Keratinocyte (primary cell): Measurements from ENCODE around the gene MOB3B. TPM values are rescaled to one million over a fixed set of nuclear protein-coding genes. Genes with fewer than 3 reads are reported as not detected.

ENCODE experiments used
- DNase-seq: peaks from one replicate; pipeline ENCODE4 v3.0.0-alpha.2; 2011; ENCODE audit warnings: low read depth, missing footprints, low spot score
- FAIRE-seq: peaks from 2 replicates; lab custom pipeline; 2011; peaks lifted over from hg19 to GRCh38; lab: Jason Lieb, UNC
- H2AFZ ChIP-seq: 2 replicates; pipeline ENCODE4 v1.6.0; 2012; ENCODE audit warnings: low read length, control low read depth, inconsistent platforms; ENCODE audit not compliant: control insufficient read depth
- H3K27ac ChIP-seq: 2 replicates; pipeline ENCODE4 v1.5.1; 2011; ENCODE audit warnings: low read length; ENCODE audit not compliant: control insufficient read depth, insufficient read depth
- H3K27me3 ChIP-seq: 3 replicates; pipeline ENCODE4 v1.6.0; 2011; ENCODE audit warnings: low read length; ENCODE audit not compliant: control insufficient read depth, insufficient read depth; ENCODE audit errors: extremely low read depth
- H3K36me3 ChIP-seq, 2 experiments: 2 replicates in 1 of 2; 3 replicates in 1 of 2; pipeline ENCODE4 v1.5.1; 2011; ENCODE audit warnings: low read length in 2 of 2, mild to moderate bottlenecking in 1 of 2; ENCODE audit not compliant: control insufficient read depth in 2 of 2, insufficient read depth in 2 of 2; ENCODE audit errors: extremely low read depth in 1 of 2
- H3K4me1 ChIP-seq: 3 replicates; pipeline ENCODE4 v1.5.1; 2011; ENCODE audit warnings: low read length; ENCODE audit not compliant: control insufficient read depth, insufficient read depth; ENCODE audit errors: extremely low read depth
- H3K4me2 ChIP-seq: 3 replicates; pipeline ENCODE4 v1.6.0; 2011; ENCODE audit warnings: low read depth, low read length; ENCODE audit not compliant: control insufficient read depth, insufficient read depth; ENCODE audit errors: extremely low read depth
- H3K4me3 ChIP-seq, 3 experiments: fragments of 200-600 bp in 1 of 3; sonication (generic) in 1 of 3; 2 replicates in 2 of 3; 3 replicates in 1 of 3; pipeline ENCODE4 v1.5.1; 2011 to 2016; ENCODE audit warnings: low read length in 3 of 3, mild to moderate bottlenecking in 3 of 3, control low read depth in 2 of 3, inconsistent platforms in 1 of 3, low read depth in 1 of 3, mixed read lengths in 1 of 3, mixed run types in 1 of 3, moderate library complexity in 1 of 3; ENCODE audit not compliant: control insufficient read depth in 2 of 3, insufficient read depth in 2 of 3; ENCODE audit errors: extremely low read depth in 1 of 3
- H3K79me2 ChIP-seq: 2 replicates; pipeline ENCODE4 v1.6.0; 2012; ENCODE audit warnings: low read length; ENCODE audit not compliant: control insufficient read depth, insufficient read depth
- H3K9ac ChIP-seq: 3 replicates; pipeline ENCODE4 v1.6.0; 2011; ENCODE audit warnings: low read length; ENCODE audit not compliant: control insufficient read depth, insufficient read depth; ENCODE audit errors: extremely low read depth
- H3K9me1 ChIP-seq: 3 replicates; pipeline ENCODE4 v1.6.0; 2011; ENCODE audit warnings: low read length; ENCODE audit not compliant: control insufficient read depth, insufficient read depth; ENCODE audit errors: extremely low read depth
- H3K9me3 ChIP-seq: 2 replicates; pipeline ENCODE4 v1.5.1; 2012; ENCODE audit warnings: low read depth, low read length; ENCODE audit not compliant: control insufficient read depth
- H4K20me1 ChIP-seq: 3 replicates; pipeline ENCODE4 v1.6.0; 2011; ENCODE audit warnings: low read length; ENCODE audit not compliant: control insufficient read depth, insufficient read depth; ENCODE audit errors: extremely low read depth
- CTCF ChIP-seq, 3 experiments: IDR thresholded peaks in 1 of 3; conservative IDR thresholded peaks in 1 of 3; optimal IDR thresholded peaks in 1 of 3; 2 replicates in 2 of 3; 3 replicates in 1 of 3; pipeline versions ENCODE3 to v1.5.1; 2011; ENCODE audit warnings: low read length in 3 of 3, mild to moderate bottlenecking in 3 of 3, moderate library complexity in 2 of 3, control low read depth in 1 of 3, inconsistent platforms in 1 of 3; ENCODE audit not compliant: insufficient read depth in 2 of 3; ENCODE audit errors: extremely low read depth in 1 of 3
- EZH2 ChIP-seq: IDR thresholded peaks from one replicate; pipeline ENCODE4 v1.6.1; 2012; ENCODE audit warnings: inconsistent platforms, mild to moderate bottlenecking, low read length, moderate library complexity
- dilution Hi-C: fragments of 300-500 bp; cut with MboI; formaldehyde crosslinking; loops from one replicate; pipeline ENCODE4 v1.7.0; 2020; ENCODE audit warnings: low sequenced_read_pairs; ENCODE audit not compliant: extremely low pct_ligation_motif_present
- polyA plus RNA-seq, 5 experiments: library from polyadenylated mRNA; depleted of rRNA in 3 of 5; stranded (reverse) in 3 of 5; stranded (forward) in 1 of 5; unstranded in 1 of 5; fragments of >200 nt; gene quantifications; 1 replicate in 1 of 5; 2 replicates in 3 of 5; 3 replicates in 1 of 5; pipeline versions ENCODE4 v1.2.1 to v1.2.3, GENCODE V29; 2011 to 2012; ENCODE audit warnings: missing spikeins in 2 of 5, low read depth in 1 of 5, low replicate concordance in 1 of 5

Gene MOB3B
- polyA plus RNA-seq, 1 donor (not counting 4 experiments of a cell fraction or from before 2014, with no cell fraction given) = 35.3 TPM

DNA sequence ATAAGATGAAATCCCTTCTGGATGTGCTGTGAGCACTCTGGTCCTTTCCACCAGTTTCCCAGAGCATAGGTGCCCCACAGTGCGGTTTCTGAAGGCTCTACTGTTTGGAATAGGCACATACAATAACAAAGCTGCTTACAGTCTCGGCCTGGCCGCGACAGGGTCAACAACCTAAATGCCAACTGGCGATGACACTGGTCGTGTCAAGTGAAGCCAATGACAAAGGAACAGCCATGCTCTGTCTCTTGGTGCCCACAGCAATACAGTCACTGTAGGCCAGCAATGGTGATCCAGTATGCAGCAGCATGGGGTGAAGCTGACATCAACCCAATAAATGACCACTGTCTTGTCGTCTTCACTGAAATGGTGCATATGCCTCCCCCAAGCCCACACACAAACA, 184.8 kb downstream of the MOB3B start:
- dilution Hi-C loops = loop anchor here (25.0 kb wide), 1 partner anchor 193 kb away; the partner anchor contains the start of gene MOB3B
- no peak for FAIRE-seq

GRCh38 chr9:27341545-27342294, 187.9 kb downstream of the MOB3B start:
- dilution Hi-C loops = loop anchor here (25.0 kb wide), 1 partner anchor 196 kb away; the partner anchor contains the start of gene MOB3B
- H3K4me1 ChIP-seq = peaks cover 16% of the 10 kb centered on the region

More for the DNA sequence above, 184.8 kb downstream of the MOB3B start:
- Histone ChIP-seq H3K4me2 (no peak overlapping the region), H2AFZ (no peak overlapping the region), H3K27ac (no peak overlapping the region), H3K4me1 (peaks cover 11% of the 10 kb centered on the region), H3K36me3 (peaks cover 3 to 5% of the 10 kb centered on the region in 2 experiments), H4K20me1 (no peaks in the 10 kb centered on the region), H3K9me1 (no peaks in the 10 kb centered on the region), H3K4me3 (no peak overlapping the region), H3K9ac (no peak overlapping the region), H3K79me2 (peaks cover 17% of the 10 kb centered on the region), H3K9me3 (no peaks in the 10 kb centered on the region), H3K27me3 (no peaks in the 10 kb centered on the region)
- no peak for DNase-seq
- TF ChIP-seq EZH2 (no peak), CTCF (optimal IDR thresholded peaks at IDR 0.05 in 1 of 3, IDR thresholded peaks at IDR 0.05 in 1 of 3, conservative IDR thresholded peaks at IDR 0.05 in 1 of 3; ENCODE audit: extremely low read depth in 1 of 3, insufficient read depth in 2 of 3, low read length in 3 of 3) (no peak)

More at GRCh38 chr9:27341545-27342294, 187.9 kb downstream of the MOB3B start:
- no peaks in the 10 kb centered on the region for H3K27me3 ChIP-seq
- H3K9me1 ChIP-seq = no peaks in the 10 kb centered on the region
- peaks cover 14% of the 10 kb centered on the region for H3K79me2 ChIP-seq
- no peak overlapping the region for H3K27ac ChIP-seq
- no peak overlapping the region for H2AFZ ChIP-seq
- H3K9me3 ChIP-seq = no peaks in the 10 kb centered on the region
- DNase-seq = no peak
- no peak overlapping the region for H3K4me3 ChIP-seq
- peaks cover 3 to 8% of the 10 kb centered on the region in 2 experiments for H3K36me3 ChIP-seq
- no peaks in the 10 kb centered on the region for H4K20me1 ChIP-seq
- TF ChIP-seq EZH2 = no peak
- no peak for TF ChIP-seq CTCF (optimal IDR thresholded peaks at IDR 0.05 in 1 of 3, IDR thresholded peaks at IDR 0.05 in 1 of 3, conservative IDR thresholded peaks at IDR 0.05 in 1 of 3; ENCODE audit: extremely low read depth in 1 of 3, insufficient read depth in 2 of 3, low read length in 3 of 3)
- FAIRE-seq = no peak
- H3K4me2 ChIP-seq = no peak overlapping the region
- no peak overlapping the region for H3K9ac ChIP-seq
